Osteoblast (primary cell): ENCODE data around the gene CDKN1A. TPM values are rescaled to one million over a fixed set of nuclear protein-coding genes. Genes with fewer than 3 reads are reported as not detected.
A peak's percentile ranks its signal among the peaks of the same experiment; 100 is the strongest.

Experiments
- DNase-seq: peaks from one replicate; pipeline ENCODE4 v3.0.0; 2011; ENCODE audit warnings: low spot score, mixed read lengths; ENCODE audit not compliant: insufficient read length; ENCODE audit errors: missing footprints
- H2AFZ ChIP-seq: 2 replicates; pipeline ENCODE4 v1.6.0; 2011; ENCODE audit warnings: mild to moderate bottlenecking, low read length
- H3K27ac ChIP-seq: 2 replicates; pipeline ENCODE4 v1.5.1; 2011; ENCODE audit warnings: mild to moderate bottlenecking, low read depth, low read length, moderate library complexity
- H3K27me3 ChIP-seq: 2 replicates; pipeline ENCODE4 v1.6.0; 2012; ENCODE audit warnings: mild to moderate bottlenecking, control low read depth, inconsistent platforms, low read length, moderate library complexity; ENCODE audit not compliant: insufficient read depth
- H3K36me3 ChIP-seq: 2 replicates; pipeline ENCODE4 v1.5.1; 2011; ENCODE audit warnings: mild to moderate bottlenecking, low read length, control low read depth, moderate library complexity; ENCODE audit not compliant: insufficient read depth
- H3K4me1 ChIP-seq: 2 replicates; pipeline ENCODE4 v1.5.1; 2011; ENCODE audit warnings: mild to moderate bottlenecking, low read length, control low read depth, moderate library complexity; ENCODE audit not compliant: insufficient read depth
- H3K4me2 ChIP-seq: 2 replicates; pipeline ENCODE4 v1.6.0; 2011; ENCODE audit warnings: mild to moderate bottlenecking, low read length; ENCODE audit not compliant: insufficient read depth
- H3K4me3 ChIP-seq: fragments of 200-600 bp; sonication (generic); 3 replicates; pipeline ENCODE4 v1.5.1; 2012; ENCODE audit warnings: mild to moderate bottlenecking, low read length, inconsistent platforms; ENCODE audit not compliant: insufficient read depth
- H3K79me2 ChIP-seq: 2 replicates; pipeline ENCODE4 v1.6.0; 2012; ENCODE audit warnings: mild to moderate bottlenecking, low read length, control low read depth, inconsistent platforms; ENCODE audit not compliant: insufficient read depth
- H3K9me3 ChIP-seq: 2 replicates; pipeline ENCODE4 v1.5.1; 2011; ENCODE audit warnings: low read depth, low read length, control low read depth
- H4K20me1 ChIP-seq: 2 replicates; pipeline ENCODE4 v1.6.0; 2012; ENCODE audit warnings: mild to moderate bottlenecking, low read length, control low read depth; ENCODE audit not compliant: insufficient read depth
- total RNA-seq: library from RNA; depleted of rRNA; stranded (reverse); fragments of >200 nt; gene quantifications from 2 replicates; pipeline ENCODE4 v1.2.3, GENCODE V29; 2012
- TF ChIP-seq, protein P1 (sequence below): IDR thresholded peaks from 2 replicates; pipeline ENCODE4 v1.5.1; 2011; ENCODE audit warnings: mild to moderate bottlenecking, low read depth, low read length, moderate library complexity; ENCODE audit errors: extremely low read depth

CDKN1A gene
- total RNA-seq, 1 donor: 461 TPM

DNA sequence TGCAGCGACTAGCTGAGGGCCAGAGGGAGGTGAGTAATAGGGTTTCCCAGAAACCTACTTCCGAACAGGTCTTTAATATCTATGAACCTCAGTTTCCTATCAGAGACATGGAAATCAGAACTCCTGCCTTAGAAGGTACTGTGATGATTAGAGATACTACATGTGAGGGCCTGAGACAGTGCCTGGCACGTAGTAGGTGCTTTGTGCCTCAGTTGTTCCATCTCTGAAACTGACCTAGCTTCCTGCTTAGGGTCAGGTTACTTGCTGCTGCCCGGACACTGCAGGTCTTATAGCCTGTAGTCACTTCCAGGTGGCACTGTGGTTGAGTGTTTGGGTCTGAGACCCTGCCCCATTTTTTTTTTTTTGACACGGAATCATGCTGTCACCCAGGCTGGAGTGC is 40.0 kb downstream of the CDKN1A start:
- H3K79me2 ChIP-seq: no peaks in the 10 kb centered on the region
- H3K4me1 ChIP-seq: no peaks in the 10 kb centered on the region
- no peaks in the 10 kb centered on the region for H3K36me3 ChIP-seq
- no peak overlapping the region for H3K4me3 ChIP-seq
- no peaks in the 10 kb centered on the region for H4K20me1 ChIP-seq
- peak; percentile 10 for DNase-seq
- no peak overlapping the region for H3K4me2 ChIP-seq
- H3K9me3 ChIP-seq: no peaks in the 10 kb centered on the region
- no peak overlapping the region for H2AFZ ChIP-seq
- no peaks in the 10 kb centered on the region for H3K27me3 ChIP-seq
- H3K27ac ChIP-seq: no peak overlapping the region
- TF ChIP-seq, protein P1, sequence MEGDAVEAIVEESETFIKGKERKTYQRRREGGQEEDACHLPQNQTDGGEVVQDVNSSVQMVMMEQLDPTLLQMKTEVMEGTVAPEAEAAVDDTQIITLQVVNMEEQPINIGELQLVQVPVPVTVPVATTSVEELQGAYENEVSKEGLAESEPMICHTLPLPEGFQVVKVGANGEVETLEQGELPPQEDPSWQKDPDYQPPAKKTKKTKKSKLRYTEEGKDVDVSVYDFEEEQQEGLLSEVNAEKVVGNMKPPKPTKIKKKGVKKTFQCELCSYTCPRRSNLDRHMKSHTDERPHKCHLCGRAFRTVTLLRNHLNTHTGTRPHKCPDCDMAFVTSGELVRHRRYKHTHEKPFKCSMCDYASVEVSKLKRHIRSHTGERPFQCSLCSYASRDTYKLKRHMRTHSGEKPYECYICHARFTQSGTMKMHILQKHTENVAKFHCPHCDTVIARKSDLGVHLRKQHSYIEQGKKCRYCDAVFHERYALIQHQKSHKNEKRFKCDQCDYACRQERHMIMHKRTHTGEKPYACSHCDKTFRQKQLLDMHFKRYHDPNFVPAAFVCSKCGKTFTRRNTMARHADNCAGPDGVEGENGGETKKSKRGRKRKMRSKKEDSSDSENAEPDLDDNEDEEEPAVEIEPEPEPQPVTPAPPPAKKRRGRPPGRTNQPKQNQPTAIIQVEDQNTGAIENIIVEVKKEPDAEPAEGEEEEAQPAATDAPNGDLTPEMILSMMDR: no peak

DNA sequence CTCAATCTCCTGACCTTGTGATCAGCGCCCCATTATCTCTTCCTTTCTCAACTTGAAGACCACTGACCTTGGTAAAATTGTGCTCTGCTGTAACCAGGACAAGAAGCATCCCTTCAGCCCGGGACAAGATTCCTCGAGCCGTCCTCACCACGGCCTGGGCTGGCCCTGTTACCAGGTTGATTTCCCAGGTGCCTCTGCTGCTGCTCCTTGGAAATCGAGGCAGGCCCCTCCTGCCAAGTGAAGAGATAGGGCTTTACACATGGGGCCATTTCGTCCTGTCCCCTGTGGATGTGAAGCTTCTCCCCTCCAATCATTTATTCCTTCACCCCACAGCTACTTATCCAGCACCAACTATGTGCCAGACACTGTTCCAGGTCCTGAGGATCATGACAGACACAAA is 40.6 kb downstream of the CDKN1A start:
- Histone ChIP-seq H3K4me1 (no peaks in the 10 kb centered on the region), H3K9me3 (no peaks in the 10 kb centered on the region), H3K79me2 (no peaks in the 10 kb centered on the region), H3K4me2 (no peak overlapping the region), H3K27ac (no peak overlapping the region), H3K36me3 (no peaks in the 10 kb centered on the region), H3K4me3 (no peak overlapping the region), H2AFZ (no peak overlapping the region), H4K20me1 (no peaks in the 10 kb centered on the region), H3K27me3 (no peaks in the 10 kb centered on the region)
- DNase-seq: peak; percentile 42
- TF ChIP-seq, protein P1: no peak

DNA sequence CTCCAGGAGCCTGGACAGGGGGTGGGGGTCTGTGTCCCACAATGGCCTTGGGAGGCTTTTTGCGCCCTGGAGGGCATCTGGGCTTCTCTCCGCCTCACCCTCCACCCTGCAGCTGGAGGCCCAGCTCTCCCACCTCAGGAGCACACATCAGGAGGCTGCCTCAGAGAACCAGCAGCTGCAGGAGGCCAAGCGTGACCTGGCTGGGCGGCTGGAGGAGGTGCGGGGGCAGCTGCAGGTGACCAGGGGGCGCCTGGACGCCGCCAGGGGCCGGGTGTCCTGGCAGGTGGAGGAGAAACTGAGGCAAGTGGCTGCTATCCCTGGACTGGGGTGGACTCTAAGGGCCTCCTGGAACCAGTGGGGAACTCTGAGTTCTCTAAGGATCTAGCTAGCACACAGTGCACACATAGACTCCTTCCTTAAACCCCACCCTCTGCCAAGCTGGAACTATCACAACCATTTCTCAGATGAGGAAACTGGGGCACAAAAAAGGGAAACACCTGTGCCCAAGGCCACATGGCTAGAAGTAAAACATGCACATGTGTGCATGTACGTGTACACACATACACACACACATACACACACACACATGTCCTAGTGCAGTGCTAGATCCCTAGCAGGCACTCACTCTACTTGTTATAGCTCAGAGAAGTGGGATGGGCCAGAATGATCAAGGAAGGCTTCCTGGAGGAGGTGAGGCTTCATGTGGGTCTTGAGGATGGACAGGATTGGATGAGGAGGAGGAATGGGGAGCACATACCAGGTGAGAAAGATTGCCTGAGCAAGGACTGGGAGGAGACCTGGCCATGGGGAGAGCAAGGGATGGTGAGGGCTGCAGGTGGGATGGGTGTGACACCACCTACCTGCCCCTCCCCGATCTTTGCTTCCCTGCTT is 42.0 kb downstream of the CDKN1A start:
- DNase-seq: peak; percentile 58
- Histone ChIP-seq H3K9me3 (no peaks in the 10 kb centered on the region), H3K27me3 (no peaks in the 10 kb centered on the region), H3K27ac (no peak overlapping the region), H3K4me1 (no peaks in the 10 kb centered on the region), H3K4me2 (no peak overlapping the region), H3K36me3 (no peaks in the 10 kb centered on the region), H2AFZ (no peak overlapping the region), H3K4me3 (no peak overlapping the region), H4K20me1 (no peaks in the 10 kb centered on the region), H3K79me2 (no peaks in the 10 kb centered on the region)
- TF ChIP-seq, protein P1: no peak

DNA sequence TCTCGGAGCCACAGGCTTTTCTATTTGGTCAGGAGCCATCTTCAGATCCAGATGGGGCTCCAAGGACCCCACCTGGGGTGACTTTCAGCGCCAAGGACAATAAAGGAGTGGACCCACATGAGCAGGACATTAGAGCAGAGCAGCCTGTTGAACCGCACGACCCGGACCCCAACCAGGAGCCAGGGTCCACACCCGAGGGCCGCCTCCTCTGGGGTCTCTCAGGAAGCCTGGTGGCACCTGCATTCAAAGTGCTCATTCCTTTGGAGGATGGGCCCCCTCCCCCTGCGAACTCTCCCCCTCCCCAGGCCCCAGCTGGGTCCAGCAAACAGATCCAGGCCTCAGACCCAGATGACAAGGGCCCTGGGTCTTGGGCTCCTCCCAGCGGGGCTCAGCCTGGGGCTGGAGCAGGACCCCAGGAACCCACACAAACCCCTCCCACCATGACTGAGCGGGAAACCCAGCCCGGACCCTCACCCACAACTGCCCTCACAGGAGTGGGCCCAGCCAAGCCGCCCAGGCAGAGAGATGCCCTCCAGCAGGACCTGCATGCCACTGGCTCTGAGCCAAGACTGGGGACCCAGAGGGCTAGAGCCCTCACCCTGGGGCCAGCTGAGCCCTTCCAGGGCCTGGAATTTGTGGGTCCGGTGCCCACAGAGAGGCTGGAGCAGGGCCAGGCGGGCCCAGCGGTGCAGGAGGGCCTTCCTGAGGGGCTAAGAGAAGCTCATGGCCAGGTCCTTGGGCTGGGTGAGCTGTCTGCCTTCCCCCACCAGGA is 43.0 kb downstream of the CDKN1A start:
- Histone ChIP-seq H3K27me3 (no peaks in the 10 kb centered on the region), H3K27ac (no peak overlapping the region), H3K4me1 (no peaks in the 10 kb centered on the region), H3K4me2 (no peak overlapping the region), H3K36me3 (no peaks in the 10 kb centered on the region), H3K9me3 (no peaks in the 10 kb centered on the region), H3K4me3 (no peak overlapping the region), H3K79me2 (no peaks in the 10 kb centered on the region), H2AFZ (no peak overlapping the region), H4K20me1 (no peaks in the 10 kb centered on the region)
- TF ChIP-seq, protein P1: no peak
- DNase-seq: peak; percentile 68
